GM06990 (cell line): ENCODE measurements around the gene TUT1.

Experiments
- DNase-seq: peaks from one replicate; pipeline ENCODE4 v3.0.0-alpha.2; 2011; ENCODE audit not compliant: insufficient read length; ENCODE audit errors: extremely low read depth
- H3K27me3 ChIP-seq: replicated peaks from 2 replicates; pipeline ENCODE4 v1.6.0; 2011; ENCODE audit warnings: low read length; ENCODE audit not compliant: control insufficient read depth, insufficient read depth
- H3K36me3 ChIP-seq: 2 replicates; pipeline ENCODE4 v1.5.1; 2011; ENCODE audit warnings: low read length; ENCODE audit not compliant: control insufficient read depth, insufficient read depth
- H3K4me3 ChIP-seq: replicated peaks from 2 replicates; pipeline ENCODE4 v1.5.1; 2011; ENCODE audit warnings: low read depth, mild to moderate bottlenecking, control low read depth, low read length
- CTCF ChIP-seq: IDR thresholded peaks from 2 replicates; pipeline ENCODE4 v1.5.1; 2011; ENCODE audit warnings: low read length, control low read depth, mild to moderate bottlenecking, inconsistent platforms; ENCODE audit not compliant: insufficient read depth, poor library complexity, severe bottlenecking

TUT1 gene

GRCh38 chr11:62591448-62592145 is at the start of gene TUT1:
TSS of gene TUT1 (minus strand) at chr11:62591523. CDS start at chr11:62591485, 38 bp downstream.
- peak within 1 kb of the TSS; percentile 90 for H3K4me3 ChIP-seq
- H3K27me3 ChIP-seq = no peaks in the 10 kb centered on the region
- TF ChIP-seq CTCF = peak; percentile 1
- DNase-seq = peak; percentile 95
- peaks cover 33% of the 10 kb centered on the region for H3K36me3 ChIP-seq

GRCh38 chr11:62632492-62632891 is 41.2 kb upstream of the TUT1 start:
- DNase-seq = no peak
- TF ChIP-seq CTCF = no peak
- no peaks in the 10 kb centered on the region for H3K27me3 ChIP-seq
- H3K36me3 ChIP-seq = peaks cover 61% of the 10 kb centered on the region
- no peak overlapping the region for H3K4me3 ChIP-seq

- Histone ChIP-seq H3K27me3 (no peaks in the 10 kb centered on the region), H3K36me3 (peaks cover 50% of the 10 kb centered on the region), H3K4me3 (no peak overlapping the region)
- TF ChIP-seq CTCF = no peak
- DNase-seq = no peak
These were observed 36.4 kb upstream of the TUT1 start for GRCh38 chr11:62627713-62628112.

GRCh38 chr11:62622476-62623089 is 31.3 kb upstream of the TUT1 start:
- Histone ChIP-seq H3K36me3 (peaks cover 16% of the 10 kb centered on the region), H3K27me3 (no peaks in the 10 kb centered on the region), H3K4me3 (no peak overlapping the region)
- no peak for TF ChIP-seq CTCF
- DNase-seq = no peak

- H3K27me3 ChIP-seq = no peaks in the 10 kb centered on the region
- H3K4me3 ChIP-seq = peak within 1 kb of the TSS; percentile 99
- peaks cover 13% of the 10 kb centered on the region for H3K36me3 ChIP-seq
- no peak for TF ChIP-seq CTCF
- DNase-seq = peak; percentile 100
These were observed 30.5 kb upstream of the TUT1 start, which contains the start of gene B3GAT3 for GRCh38 chr11:62621567-62622470. TSS of gene B3GAT3 (minus strand) at chr11:62621986. CDS start at chr11:62621947, 39 bp downstream.
